ENCODE measurements around the gene PRDM15.

Gene PRDM15

GRCh38 chr21:41761211-41761933, 117.8 kb downstream of the PRDM15 start:
- no peak for TF ChIP-seq CTCF (IDR thresholded peaks at IDR 0.05; ENCODE audit: extremely low read depth, missing control alignments)
- no peak for DNase-seq (ENCODE audit: low spot score)

- TF ChIP-seq CTCF (IDR thresholded peaks at IDR 0.05; ENCODE audit: extremely low read depth, missing control alignments), result no peak
- DNase-seq (ENCODE audit: low spot score), result no peak
Observed at GRCh38 chr21:41760411-41760810, 118.7 kb downstream of the PRDM15 start.

- no peak for DNase-seq (ENCODE audit: low spot score)
- no peak for TF ChIP-seq CTCF (IDR thresholded peaks at IDR 0.05; ENCODE audit: extremely low read depth, missing control alignments)
Observed at GRCh38 chr21:41759926-41760325, 119.2 kb downstream of the PRDM15 start.

GRCh38 chr21:41759214-41759840, 119.8 kb downstream of the PRDM15 start:
- no peak for TF ChIP-seq CTCF (IDR thresholded peaks at IDR 0.05; ENCODE audit: extremely low read depth, missing control alignments)
- no peak for DNase-seq (ENCODE audit: low spot score)

- no peak for DNase-seq (ENCODE audit: low spot score)
- no peak for TF ChIP-seq CTCF (IDR thresholded peaks at IDR 0.05; ENCODE audit: extremely low read depth, missing control alignments)
Observed at GRCh38 chr21:41758550-41758949, 120.6 kb downstream of the PRDM15 start.

- DNase-seq (ENCODE audit: low spot score), result no peak
- no peak for TF ChIP-seq CTCF (IDR thresholded peaks at IDR 0.05; ENCODE audit: extremely low read depth, missing control alignments)
Observed at GRCh38 chr21:41755934-41756773, 123.0 kb downstream of the PRDM15 start.
